ENCODE measurements around the gene CHSY1. TPM values are rescaled to one million over a fixed set of nuclear protein-coding genes. Genes with fewer than 3 reads are reported as not detected.

CHSY1 gene
- total RNA-seq, 4 donors from 2014 or later, result 13.3 to 31.6 (median 19.6) TPM

GRCh38 chr15:101131489-101132389 is 120.1 kb downstream of the CHSY1 start:
- TF ChIP-seq, protein P1, sequence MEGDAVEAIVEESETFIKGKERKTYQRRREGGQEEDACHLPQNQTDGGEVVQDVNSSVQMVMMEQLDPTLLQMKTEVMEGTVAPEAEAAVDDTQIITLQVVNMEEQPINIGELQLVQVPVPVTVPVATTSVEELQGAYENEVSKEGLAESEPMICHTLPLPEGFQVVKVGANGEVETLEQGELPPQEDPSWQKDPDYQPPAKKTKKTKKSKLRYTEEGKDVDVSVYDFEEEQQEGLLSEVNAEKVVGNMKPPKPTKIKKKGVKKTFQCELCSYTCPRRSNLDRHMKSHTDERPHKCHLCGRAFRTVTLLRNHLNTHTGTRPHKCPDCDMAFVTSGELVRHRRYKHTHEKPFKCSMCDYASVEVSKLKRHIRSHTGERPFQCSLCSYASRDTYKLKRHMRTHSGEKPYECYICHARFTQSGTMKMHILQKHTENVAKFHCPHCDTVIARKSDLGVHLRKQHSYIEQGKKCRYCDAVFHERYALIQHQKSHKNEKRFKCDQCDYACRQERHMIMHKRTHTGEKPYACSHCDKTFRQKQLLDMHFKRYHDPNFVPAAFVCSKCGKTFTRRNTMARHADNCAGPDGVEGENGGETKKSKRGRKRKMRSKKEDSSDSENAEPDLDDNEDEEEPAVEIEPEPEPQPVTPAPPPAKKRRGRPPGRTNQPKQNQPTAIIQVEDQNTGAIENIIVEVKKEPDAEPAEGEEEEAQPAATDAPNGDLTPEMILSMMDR (IDR thresholded peaks at IDR 0.05), result no peak
- TF ChIP-seq POLR2AphosphoS5 (IDR thresholded peaks at IDR 0.05) (no peak), EP300 (IDR thresholded peaks at IDR 0.05) (no peak), POLR2A (IDR thresholded peaks at IDR 0.05; ENCODE audit: low read depth) (no peak)
- H3K9me3 ChIP-seq, result no peaks in the 10 kb centered on the region
- H3K27me3 ChIP-seq, result no peaks in the 10 kb centered on the region
- intact Hi-C loops (cut with DNase I), result no loop called here
- 95% methylated on average over 14 of the region's 18 CpGs for WGBS
- H3K27ac ChIP-seq (replicated peaks in 1 of 4), result no peak overlapping the region
- peaks cover 17 to 21% (median 19%) of the 10 kb centered on the region in 4 donors for H3K4me1 ChIP-seq
- H3K36me3 ChIP-seq, result no peaks in the 10 kb centered on the region
- no peak for DNase-seq (ENCODE audit: extremely low spot score)
- H3K4me3 ChIP-seq, result no peak overlapping the region

GRCh38 chr15:101129851-101130380 is 121.9 kb downstream of the CHSY1 start:
- no peaks in the 10 kb centered on the region for H3K9me3 ChIP-seq
- intact Hi-C loops (cut with DNase I), result no loop called here

DNA sequence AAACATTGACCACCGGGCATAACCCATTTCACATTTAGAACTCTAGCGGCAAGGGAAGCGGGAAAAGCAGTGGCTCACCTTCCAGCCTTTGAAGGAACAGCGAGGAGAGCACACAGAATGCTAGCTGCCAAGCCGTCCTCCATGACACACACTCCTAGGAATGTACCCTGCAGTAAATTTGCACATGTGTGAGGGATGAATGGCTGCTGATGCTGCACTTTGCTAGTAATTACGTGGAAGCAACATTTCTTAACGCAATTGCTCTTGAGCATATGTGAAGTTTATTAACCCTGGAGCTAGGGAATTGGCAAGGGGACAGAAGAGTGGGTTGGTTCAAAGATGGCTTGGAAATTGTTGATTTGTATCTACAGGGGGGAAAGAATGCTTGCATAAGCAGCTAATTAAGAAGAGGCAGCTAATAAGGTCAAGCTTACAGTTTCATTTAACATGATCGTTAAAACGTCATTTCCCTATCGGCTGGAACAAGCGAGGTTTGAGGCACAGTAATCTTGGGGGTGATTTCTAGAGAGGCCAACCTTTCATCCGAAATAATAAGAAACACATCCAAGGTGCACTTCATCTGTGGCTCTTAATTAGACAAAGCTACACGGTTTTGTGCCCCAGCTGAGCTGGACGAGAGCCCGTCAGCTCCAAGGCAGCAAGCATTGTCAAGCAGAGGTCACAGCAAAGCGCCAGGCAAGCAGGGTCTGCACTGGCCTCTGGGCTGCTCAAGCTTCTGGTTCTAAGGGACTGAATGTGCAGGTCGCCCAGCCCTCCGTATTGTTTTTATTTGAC is 123.4 kb downstream of the CHSY1 start:
- Histone ChIP-seq H3K36me3 (no peaks in the 10 kb centered on the region), H3K9me3 (no peaks in the 10 kb centered on the region), H3K27ac (replicated peaks in 1 of 4) (peak overlapping the region; percentile 72 to 82 (median 78)), H3K4me1 (peaks cover 17 to 29% (median 22%) of the 10 kb centered on the region in 4 donors), H3K27me3 (no peaks in the 10 kb centered on the region), H3K4me3 (no peak overlapping the region)
- intact Hi-C loops (cut with DNase I), result no loop called here
- 74% methylated on average over 17 of the region's 18 CpGs for WGBS
- TF ChIP-seq POLR2AphosphoS5 (IDR thresholded peaks at IDR 0.05) (peak in 1 of 2 donors; percentile 61), EP300 (IDR thresholded peaks at IDR 0.05) (no peak), POLR2A (IDR thresholded peaks at IDR 0.05; ENCODE audit: low read depth) (no peak)
- TF ChIP-seq, protein P1 (IDR thresholded peaks at IDR 0.05), result no peak
- no peak for DNase-seq (ENCODE audit: extremely low spot score)

More at GRCh38 chr15:101129851-101130380, 121.9 kb downstream of the CHSY1 start:
- Histone ChIP-seq H3K4me3 (no peak overlapping the region), H3K27ac (replicated peaks in 1 of 4) (no peak overlapping the region), H3K27me3 (no peaks in the 10 kb centered on the region), H3K4me1 (peaks cover 17 to 29% (median 22%) of the 10 kb centered on the region in 4 donors), H3K36me3 (no peaks in the 10 kb centered on the region)
- WGBS, result 89% methylated on average over 4 of the region's 4 CpGs
- no peak for DNase-seq (ENCODE audit: extremely low spot score)
- TF ChIP-seq POLR2A (IDR thresholded peaks at IDR 0.05; ENCODE audit: low read depth) (no peak), POLR2AphosphoS5 (IDR thresholded peaks at IDR 0.05) (no peak), EP300 (IDR thresholded peaks at IDR 0.05) (no peak)
- TF ChIP-seq, protein P1 (IDR thresholded peaks at IDR 0.05), result no peak

GRCh38 chr15:101127506-101128076 is 124.3 kb downstream of the CHSY1 start:
- TF ChIP-seq EP300 (IDR thresholded peaks at IDR 0.05) (no peak), POLR2A (IDR thresholded peaks at IDR 0.05; ENCODE audit: low read depth) (no peak), POLR2AphosphoS5 (IDR thresholded peaks at IDR 0.05) (peak; percentile 58 to 64)
- TF ChIP-seq, protein P1 (IDR thresholded peaks at IDR 0.05), result no peak
- Histone ChIP-seq H3K36me3 (no peaks in the 10 kb centered on the region), H3K4me1 (peaks cover 19 to 29% (median 22%) of the 10 kb centered on the region in 4 donors), H3K27ac (replicated peaks in 1 of 4) (peak overlapping the region; percentile 72 to 82 (median 78)), H3K9me3 (no peaks in the 10 kb centered on the region), H3K27me3 (no peaks in the 10 kb centered on the region), H3K4me3 (no peak overlapping the region)
- DNase-seq (ENCODE audit: extremely low spot score), result no peak
- intact Hi-C loops (cut with DNase I), result loop anchor here (2.0 kb wide), 1 partner anchor 123 kb away; no protein-coding TSS in a partner anchor
- 12% methylated on average over 13 of the region's 13 CpGs for WGBS
